ENCODE data around the gene TPCN1. TPM values are rescaled to one million over a fixed set of nuclear protein-coding genes. Genes with fewer than 3 reads are reported as not detected.

Gene TPCN1
- total RNA-seq, 2 donors from 2014 or later = 18.9 to 30.8 TPM

GRCh38 chr12:113195598-113195997, 25.7 kb upstream of the TPCN1 start:
- H3K27me3 Mint-ChIP-seq (ENCODE audit: insufficient read depth) = no peaks in the 10 kb centered on the region
- H3K9me3 Mint-ChIP-seq = no peaks in the 10 kb centered on the region
- Histone ChIP-seq H3K27me3 (ENCODE audit: control insufficient read depth, insufficient read depth, low read length, poor library complexity, severe bottlenecking) (no peaks in the 10 kb centered on the region), H3K4me3 (ENCODE audit: low read length) (no peak overlapping the region), H3K9me3 (ENCODE audit: control insufficient read depth, low read length) (no peaks in the 10 kb centered on the region), H3K27ac (ENCODE audit: low read depth, low read length) (peak overlapping the region; percentile 38), H3K4me1 (ENCODE audit: control insufficient read depth, insufficient read depth, low read length) (no peaks in the 10 kb centered on the region), H3K9ac (ENCODE audit: extremely low read depth, low read length, poor library complexity, severe bottlenecking) (no peak overlapping the region), H3K36me3 (ENCODE audit: control insufficient read depth, insufficient read depth, low read length) (peaks cover 12% of the 10 kb centered on the region)
- no peak overlapping the region for H3K4me3 Mint-ChIP-seq
- 93 to 96% methylated on average over 8 to 13 of the region's 13 CpGs for WGBS, 2 experiments (ENCODE audit: insufficient coverage in 1 of 2, insufficient read length in 1 of 2)
- H3K27ac Mint-ChIP-seq = no peak overlapping the region
- no peak for DNase-seq
- H3K36me3 Mint-ChIP-seq (ENCODE audit: low read depth) = peaks cover 17% of the 10 kb centered on the region
- H3K4me1 Mint-ChIP-seq = peaks cover 8% of the 10 kb centered on the region
- no peak for TF ChIP-seq CTCF (conservative IDR thresholded peaks at IDR 0.05)

- no peaks in the 10 kb centered on the region for H3K4me1 ChIP-seq (ENCODE audit: control insufficient read depth, insufficient read depth, low read length)
- no peak for DNase-seq
- Mint-ChIP-seq H3K36me3 (ENCODE audit: low read depth) (peaks cover 11% of the 10 kb centered on the region), H3K4me3 (no peak overlapping the region), H3K4me1 (peaks cover 8% of the 10 kb centered on the region), H3K27ac (no peak overlapping the region), H3K27me3 (ENCODE audit: insufficient read depth) (no peaks in the 10 kb centered on the region), H3K9me3 (no peaks in the 10 kb centered on the region)
- no peak for TF ChIP-seq CTCF (conservative IDR thresholded peaks at IDR 0.05)
- no peak overlapping the region for H3K27ac ChIP-seq (ENCODE audit: low read depth, low read length)
- WGBS, 2 experiments (ENCODE audit: insufficient coverage in 1 of 2, insufficient read length in 1 of 2) = 93% methylated on average over 6 to 7 of the region's 7 CpGs
- no peaks in the 10 kb centered on the region for H3K9me3 ChIP-seq (ENCODE audit: control insufficient read depth, low read length)
- H3K4me3 ChIP-seq (ENCODE audit: low read length) = no peak overlapping the region
- no peak overlapping the region for H3K9ac ChIP-seq (ENCODE audit: extremely low read depth, low read length, poor library complexity, severe bottlenecking)
- no peaks in the 10 kb centered on the region for H3K27me3 ChIP-seq (ENCODE audit: control insufficient read depth, insufficient read depth, low read length, poor library complexity, severe bottlenecking)
- peaks cover 8% of the 10 kb centered on the region for H3K36me3 ChIP-seq (ENCODE audit: control insufficient read depth, insufficient read depth, low read length)
These were observed 24.7 kb upstream of the TPCN1 start for GRCh38 chr12:113196582-113196981.

GRCh38 chr12:113196990-113197389, 24.3 kb upstream of the TPCN1 start:
- Mint-ChIP-seq H3K36me3 (ENCODE audit: low read depth) (peaks cover 9% of the 10 kb centered on the region), H3K27ac (no peak overlapping the region), H3K4me1 (peaks cover 6% of the 10 kb centered on the region), H3K27me3 (ENCODE audit: insufficient read depth) (peaks cover under 1% of the 10 kb centered on the region), H3K9me3 (no peaks in the 10 kb centered on the region), H3K4me3 (no peak overlapping the region)
- 44 to 48% methylated on average over 3 to 4 of the region's 4 CpGs for WGBS, 2 experiments (ENCODE audit: insufficient coverage in 1 of 2, insufficient read length in 1 of 2)
- Histone ChIP-seq H3K27ac (ENCODE audit: low read depth, low read length) (no peak overlapping the region), H3K9me3 (ENCODE audit: control insufficient read depth, low read length) (no peaks in the 10 kb centered on the region), H3K9ac (ENCODE audit: extremely low read depth, low read length, poor library complexity, severe bottlenecking) (no peak overlapping the region), H3K4me1 (ENCODE audit: control insufficient read depth, insufficient read depth, low read length) (no peaks in the 10 kb centered on the region), H3K4me3 (ENCODE audit: low read length) (no peak overlapping the region), H3K36me3 (ENCODE audit: control insufficient read depth, insufficient read depth, low read length) (peaks cover 6% of the 10 kb centered on the region), H3K27me3 (ENCODE audit: control insufficient read depth, insufficient read depth, low read length, poor library complexity, severe bottlenecking) (no peaks in the 10 kb centered on the region)
- peak; percentile 85 for TF ChIP-seq CTCF (conservative IDR thresholded peaks at IDR 0.05)
- peak; percentile 91 for DNase-seq

Data from endodermal cell (in vitro differentiated cells).